ENCODE results near the gene FAM20A. TPM values are rescaled to one million over a fixed set of nuclear protein-coding genes. Genes with fewer than 3 reads are reported as not detected.

The FAM20A gene
- total and polyA plus RNA-seq, 11 donors, result 2.6 to 37.9 (median 8.8) TPM

DNA sequence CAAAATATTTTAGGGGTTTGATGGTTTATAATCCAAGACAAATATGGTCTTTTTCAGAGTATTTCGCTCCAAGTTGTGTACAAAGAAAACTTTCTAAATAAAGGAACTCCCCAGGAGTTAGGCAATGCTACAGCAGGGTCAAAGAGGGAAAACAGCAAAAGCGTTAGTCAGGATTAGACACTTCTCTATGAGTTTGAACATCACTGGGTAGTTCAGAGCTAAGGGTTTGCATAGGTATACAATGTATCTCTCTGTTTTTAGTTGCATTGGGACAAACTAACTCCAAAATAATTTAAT, 34.8 kb downstream of the FAM20A start:
- intact Hi-C loops (cut with DNase I), result no loop called here
- Histone ChIP-seq H3K4me1 (peaks cover 0 to 43% (median 7%) of the 10 kb centered on the region in 12 donors), H3K9me3 (no peaks in the 10 kb centered on the region), H3K4me3 (no peak overlapping the region), H3K27me3 (no peaks in the 10 kb centered on the region), H3K36me3 (no peaks in the 10 kb centered on the region), H3K27ac (peak overlapping the region in 2 of 12 donors; percentile 25 to 53)
- DNase-seq, result no peak
- no peak for TF ChIP-seq POLR2A (IDR thresholded peaks at IDR 0.05)
- no peak for TF ChIP-seq CTCF (IDR thresholded peaks at IDR 0.05)
- 59 to 75% (median 71%) methylated on average over 2 of the region's 2 CpGs for WGBS, 4 donors
- peak in 1 of 4 donors; percentile 60 for ATAC-seq

GRCh38 chr17:68565661-68566441, 35.3 kb downstream of the FAM20A start:
- DNase-seq (no peak), ATAC-seq (peak in 1 of 4 donors; percentile 16)
- peak overlapping the region in 3 of 12 donors; percentile 24 to 53 (median 25) for H3K27ac ChIP-seq
- WGBS, 4 donors, result 50 to 71% (median 56%) methylated on average over 3 of the region's 3 CpGs
- intact Hi-C loops (cut with DNase I), result no loop called here
- H3K4me1 ChIP-seq, result peaks cover 0 to 47% (median 12%) of the 10 kb centered on the region in 12 donors
- H3K36me3 ChIP-seq, result no peaks in the 10 kb centered on the region
- no peak overlapping the region for H3K4me3 ChIP-seq
- TF ChIP-seq POLR2A (IDR thresholded peaks at IDR 0.05), result no peak
- TF ChIP-seq CTCF (IDR thresholded peaks at IDR 0.05), result no peak
- H3K9me3 ChIP-seq, result no peaks in the 10 kb centered on the region
- H3K27me3 ChIP-seq, result no peaks in the 10 kb centered on the region

DNA sequence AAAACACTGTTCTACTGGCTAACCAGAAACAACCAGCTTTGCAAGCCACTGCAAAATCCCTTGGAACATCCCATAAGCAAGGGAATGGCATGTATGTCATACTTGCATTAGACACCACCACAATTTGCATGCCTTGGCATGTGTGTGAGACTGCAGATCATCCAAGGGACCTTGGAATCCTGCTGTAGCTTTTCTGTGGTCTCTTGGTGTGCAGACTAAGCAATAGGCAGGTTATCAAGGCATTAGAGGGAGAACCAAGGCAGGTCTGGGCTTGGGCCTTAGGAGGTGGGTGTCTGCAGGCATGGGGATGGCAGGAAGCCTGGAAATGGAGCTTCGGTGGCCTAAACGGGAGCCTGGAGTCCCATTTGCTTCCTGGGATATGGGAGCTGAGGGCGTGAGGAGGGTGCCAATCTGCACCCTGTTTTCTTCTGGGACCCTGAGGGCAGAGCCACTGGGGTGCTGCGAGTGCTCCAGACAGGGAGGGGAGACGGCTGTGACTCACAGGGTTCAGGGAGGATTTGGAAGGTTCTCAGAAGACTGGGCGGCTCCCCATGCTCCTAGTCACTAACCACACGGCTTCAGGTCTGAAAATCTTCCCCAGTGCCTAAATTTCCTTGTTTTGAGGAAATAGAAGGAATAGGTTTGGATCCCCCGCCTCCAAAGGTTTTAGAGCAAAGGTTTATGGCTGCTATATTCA, 36.6 kb downstream of the FAM20A start:
- DNase-seq (no peak), ATAC-seq (no peak)
- TF ChIP-seq CTCF (IDR thresholded peaks at IDR 0.05), result no peak
- no peak for TF ChIP-seq POLR2A (IDR thresholded peaks at IDR 0.05)
- H3K36me3 ChIP-seq, result no peaks in the 10 kb centered on the region
- 90 to 93% (median 92%) methylated on average over 8 of the region's 8 CpGs for WGBS, 4 donors
- H3K9me3 ChIP-seq, result no peaks in the 10 kb centered on the region
- intact Hi-C loops (cut with DNase I), result no loop called here
- H3K27me3 ChIP-seq, result no peaks in the 10 kb centered on the region
- H3K27ac ChIP-seq, result no peak overlapping the region
- H3K4me3 ChIP-seq, result no peak overlapping the region
- peaks cover 0 to 55% (median 15%) of the 10 kb centered on the region in 12 donors for H3K4me1 ChIP-seq

GRCh38 chr17:68562736-68563135, 38.4 kb downstream of the FAM20A start:
- ATAC-seq, result no peak
- intact Hi-C loops (cut with DNase I), result no loop called here
- no peaks in the 10 kb centered on the region for H3K9me3 ChIP-seq
- peaks cover 0 to 56% (median 15%) of the 10 kb centered on the region in 12 donors for H3K4me1 ChIP-seq
- no peak for TF ChIP-seq CTCF (IDR thresholded peaks at IDR 0.05)
- TF ChIP-seq POLR2A (IDR thresholded peaks at IDR 0.05), result no peak
- no peak overlapping the region for H3K27ac ChIP-seq
- no peak overlapping the region for H3K4me3 ChIP-seq
- DNase-seq, result no peak
- 88 to 92% (median 91%) methylated on average over 4 of the region's 4 CpGs for WGBS, 4 donors
- no peaks in the 10 kb centered on the region for H3K36me3 ChIP-seq
- no peaks in the 10 kb centered on the region for H3K27me3 ChIP-seq

Data from heart left ventricle (tissue), 16 donors.